Natural killer cell (primary cell): ENCODE results near the gene HPGDS. TPM values are rescaled to one million over a fixed set of nuclear protein-coding genes. Genes with fewer than 3 reads are reported as not detected.

Experiments
- ATAC-seq, 3 donors: fragments of 150-1000 bp in 2 of 3; fragments of 200-7000 bp in 1 of 3; cut with Tn5 transposase; 1 replicate in 1 of 3; 2 replicates in 2 of 3; pipeline ENCODE4 v1.10.0; 2021; ENCODE audit warnings: mild to moderate bottlenecking in 2 of 3, moderate library complexity in 2 of 3
- DNase-seq, 2 donors: peaks; one replicate each; pipeline versions ENCODE4 v3.0.0 to v3.0.0-alpha.2; 2013 to 2021; ENCODE audit warnings: mixed read lengths in 1 of 2
- H3K27ac ChIP-seq: one replicate; pipeline ENCODE4 v1.5.1; 2013; ENCODE audit warnings: mild to moderate bottlenecking, low read length
- H3K27me3 ChIP-seq: one replicate; pipeline ENCODE4 v1.6.1; 2013; ENCODE audit warnings: low read length; ENCODE audit not compliant: control insufficient read depth, insufficient read depth
- H3K36me3 ChIP-seq: one replicate; pipeline ENCODE4 v1.6.1; 2013; ENCODE audit warnings: low read length; ENCODE audit not compliant: control insufficient read depth, insufficient read depth
- H3K4me1 ChIP-seq: one replicate; pipeline ENCODE4 v1.6.1; 2013; ENCODE audit warnings: low read length; ENCODE audit not compliant: control insufficient read depth, insufficient read depth
- H3K4me3 ChIP-seq: one replicate; pipeline ENCODE4 v1.5.1; 2013; ENCODE audit warnings: low read length
- H3K9me3 ChIP-seq: one replicate; pipeline ENCODE4 v1.6.1; 2013; ENCODE audit warnings: low read length; ENCODE audit not compliant: control insufficient read depth, insufficient read depth
- H3K27ac Mint-ChIP-seq, 2 donors: one replicate each; pipeline ENCODE4 v1.8.0; 2022; ENCODE audit warnings: mild to moderate bottlenecking in 2 of 2, mixed read lengths in 2 of 2, moderate library complexity in 1 of 2
- H3K27me3 Mint-ChIP-seq, 2 donors: one replicate each; pipeline ENCODE4 v1.8.0; 2022; ENCODE audit warnings: low read depth in 2 of 2, mixed read lengths in 2 of 2
- H3K36me3 Mint-ChIP-seq: one replicate; pipeline ENCODE4 v1.8.0; 2022; ENCODE audit warnings: mixed read lengths
- H3K4me1 Mint-ChIP-seq, 2 donors: one replicate each; pipeline ENCODE4 v1.8.0; 2022; ENCODE audit warnings: mixed read lengths in 2 of 2
- H3K4me3 Mint-ChIP-seq: one replicate; pipeline ENCODE4 v1.8.0; 2022; ENCODE audit warnings: mild to moderate bottlenecking, moderate library complexity, mixed read lengths
- H3K9me3 Mint-ChIP-seq, 2 donors: one replicate each; pipeline ENCODE4 v1.8.0; 2022; ENCODE audit warnings: mixed read lengths in 2 of 2
- WGBS: methylation state at CpG from one replicate; pipeline ENCODE4 v1.1.7; 2013; ENCODE audit warnings: missing lambda C conversion rate; ENCODE audit not compliant: insufficient coverage; 5-methylcytosine and 5-hydroxymethylcytosine counted together
- intact Hi-C: fragments of 100-400 bp; cut with micrococcal nuclease; formaldehyde crosslinking; loops from one replicate; pipeline ENCODE4 v1.14.2; 2022
- total RNA-seq, 4 donors: library from RNA; stranded (reverse); fragments of 120-200 nt in 1 of 4; gene quantifications; one replicate each; pipeline versions ENCODE4 v1.2.3 to v1.2.4, GENCODE V29; 2013 to 2022
- TF ChIP-seq, protein P1 (sequence below): fragments of 200-600 bp; IDR thresholded peaks from one replicate; pipeline ENCODE4 v1.8.0; 2022; ENCODE audit warnings: antibody characterized with exemption

HPGDS gene
- total RNA-seq, 3 donors from 2014 or later (not counting 1 experiment from before 2014, with no cell fraction given): 0.36 to 4.3 TPM; not detected in 1

DNA sequence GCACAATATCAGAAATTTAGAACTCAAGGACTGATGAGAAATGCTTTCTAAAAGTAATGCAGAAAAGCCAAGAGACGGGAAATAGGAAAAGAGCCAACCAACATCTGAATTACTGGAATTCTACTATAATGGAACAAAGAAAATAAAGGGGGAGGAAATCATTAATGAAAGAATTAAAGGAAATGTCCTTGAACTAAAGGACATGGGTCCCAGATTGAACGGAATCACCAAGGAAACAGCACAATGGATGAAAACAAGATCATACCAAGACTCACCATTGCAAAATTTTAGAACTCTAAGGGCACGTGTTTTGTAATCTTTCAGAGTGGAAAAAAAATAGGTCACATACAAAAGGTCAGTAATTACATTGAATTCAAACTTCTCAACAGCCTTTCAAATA lies 35.9 kb downstream of the HPGDS start:
- no peak for DNase-seq
- TF ChIP-seq, protein P1, sequence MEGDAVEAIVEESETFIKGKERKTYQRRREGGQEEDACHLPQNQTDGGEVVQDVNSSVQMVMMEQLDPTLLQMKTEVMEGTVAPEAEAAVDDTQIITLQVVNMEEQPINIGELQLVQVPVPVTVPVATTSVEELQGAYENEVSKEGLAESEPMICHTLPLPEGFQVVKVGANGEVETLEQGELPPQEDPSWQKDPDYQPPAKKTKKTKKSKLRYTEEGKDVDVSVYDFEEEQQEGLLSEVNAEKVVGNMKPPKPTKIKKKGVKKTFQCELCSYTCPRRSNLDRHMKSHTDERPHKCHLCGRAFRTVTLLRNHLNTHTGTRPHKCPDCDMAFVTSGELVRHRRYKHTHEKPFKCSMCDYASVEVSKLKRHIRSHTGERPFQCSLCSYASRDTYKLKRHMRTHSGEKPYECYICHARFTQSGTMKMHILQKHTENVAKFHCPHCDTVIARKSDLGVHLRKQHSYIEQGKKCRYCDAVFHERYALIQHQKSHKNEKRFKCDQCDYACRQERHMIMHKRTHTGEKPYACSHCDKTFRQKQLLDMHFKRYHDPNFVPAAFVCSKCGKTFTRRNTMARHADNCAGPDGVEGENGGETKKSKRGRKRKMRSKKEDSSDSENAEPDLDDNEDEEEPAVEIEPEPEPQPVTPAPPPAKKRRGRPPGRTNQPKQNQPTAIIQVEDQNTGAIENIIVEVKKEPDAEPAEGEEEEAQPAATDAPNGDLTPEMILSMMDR: no peak
- WGBS: 100% methylated on average over 1 of the region's 3 CpGs
- Histone ChIP-seq H3K36me3 (no peaks in the 10 kb centered on the region), H3K4me1 (no peaks in the 10 kb centered on the region), H3K27ac (no peak overlapping the region), H3K9me3 (no peaks in the 10 kb centered on the region), H3K4me3 (no peak overlapping the region), H3K27me3 (no peaks in the 10 kb centered on the region)
- Mint-ChIP-seq H3K27me3 (no peaks in the 10 kb centered on the region), H3K27ac (no peak overlapping the region), H3K4me1 (no peaks in the 10 kb centered on the region), H3K9me3 (no peaks in the 10 kb centered on the region), H3K36me3 (peaks cover 6% of the 10 kb centered on the region), H3K4me3 (no peak overlapping the region)
- ATAC-seq: no peak
- intact Hi-C loops: loop anchor here (1.0 kb wide), 1 partner anchor 16 kb away; no protein-coding TSS in a partner anchor

DNA sequence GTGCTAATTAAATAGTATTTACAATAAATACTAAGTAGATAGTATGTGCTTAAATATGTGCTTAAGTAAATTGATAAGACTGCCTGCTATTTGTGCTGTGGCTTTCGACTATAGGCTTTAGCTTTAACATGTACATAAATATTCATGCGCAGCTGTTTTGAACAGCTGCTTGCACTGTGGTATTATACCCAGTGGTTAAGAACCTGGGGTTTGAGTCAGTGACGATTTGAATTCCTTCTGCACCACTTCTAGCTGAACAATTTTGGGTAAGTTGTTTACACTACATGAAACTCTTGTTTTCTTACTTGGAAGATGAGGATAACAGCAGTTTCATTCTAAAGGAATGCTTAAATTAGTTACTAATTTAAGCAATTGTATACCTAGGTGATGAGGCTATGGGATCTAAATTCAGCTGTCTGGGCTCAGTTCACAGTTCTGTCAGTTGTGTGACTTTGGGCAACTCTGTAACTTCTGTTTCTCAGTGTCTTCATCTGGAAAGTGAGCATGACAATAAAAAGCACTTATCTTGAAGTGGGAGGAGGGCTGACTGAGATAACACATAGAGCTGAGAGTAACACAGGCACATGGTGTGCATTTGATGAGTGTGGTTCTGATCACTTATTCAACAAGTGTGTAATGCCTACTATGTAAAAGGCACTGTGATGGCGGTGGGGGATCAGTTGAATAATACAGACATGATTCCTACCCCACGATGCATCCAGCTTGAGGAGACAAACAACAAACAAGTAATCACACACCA lies 37.0 kb downstream of the HPGDS start:
- ATAC-seq: no peak
- H3K4me3 ChIP-seq: no peak overlapping the region
- 87% methylated on average over 5 of the region's 5 CpGs for WGBS
- intact Hi-C loops: loop anchor here (2.0 kb wide), 1 partner anchor 291 kb away; no protein-coding TSS in a partner anchor
- H3K27me3 ChIP-seq: no peaks in the 10 kb centered on the region
- no peaks in the 10 kb centered on the region for H3K36me3 Mint-ChIP-seq
- no peaks in the 10 kb centered on the region for H3K9me3 Mint-ChIP-seq
- no peaks in the 10 kb centered on the region for H3K4me1 ChIP-seq
- H3K4me3 Mint-ChIP-seq: no peak overlapping the region
- no peak for DNase-seq
- H3K27ac ChIP-seq: no peak overlapping the region
- no peaks in the 10 kb centered on the region for H3K9me3 ChIP-seq
- H3K36me3 ChIP-seq: no peaks in the 10 kb centered on the region
- TF ChIP-seq, protein P1: no peak
- no peaks in the 10 kb centered on the region for H3K4me1 Mint-ChIP-seq
- no peak overlapping the region for H3K27ac Mint-ChIP-seq
- H3K27me3 Mint-ChIP-seq: no peaks in the 10 kb centered on the region

DNA sequence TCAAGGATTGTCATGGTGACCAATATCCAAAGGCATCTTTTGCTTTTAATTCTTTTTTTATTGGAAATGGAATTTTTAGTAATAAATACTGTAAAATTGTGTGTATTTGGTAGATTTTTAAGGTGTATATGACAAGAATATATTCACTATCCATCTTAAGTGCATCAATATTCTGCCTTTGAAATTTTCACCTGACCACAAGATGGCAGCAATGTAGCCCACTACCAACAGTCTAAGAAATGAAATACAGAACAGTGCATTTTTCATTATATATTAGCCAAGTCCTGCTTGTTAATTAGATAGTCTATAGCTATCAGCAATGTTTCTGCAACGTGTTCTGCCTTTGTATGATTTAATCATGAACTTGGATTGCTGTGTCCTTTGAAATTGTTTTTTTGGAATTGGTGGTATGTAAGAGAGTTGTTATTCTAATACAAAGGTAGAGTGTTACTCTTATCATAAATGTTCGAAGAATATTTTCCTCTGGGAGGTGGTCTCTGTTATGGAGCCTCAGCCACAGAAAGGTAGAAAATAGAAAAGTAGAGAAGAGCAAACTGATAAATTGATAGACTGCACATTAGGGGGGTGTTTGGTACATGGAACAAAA lies 38.2 kb downstream of the HPGDS start:
- Mint-ChIP-seq H3K27ac (no peak overlapping the region), H3K4me1 (no peaks in the 10 kb centered on the region), H3K4me3 (no peak overlapping the region), H3K9me3 (no peaks in the 10 kb centered on the region), H3K36me3 (no peaks in the 10 kb centered on the region), H3K27me3 (no peaks in the 10 kb centered on the region)
- Histone ChIP-seq H3K9me3 (no peaks in the 10 kb centered on the region), H3K4me3 (no peak overlapping the region), H3K27me3 (no peaks in the 10 kb centered on the region), H3K4me1 (no peaks in the 10 kb centered on the region), H3K27ac (no peak overlapping the region), H3K36me3 (no peaks in the 10 kb centered on the region)
- DNase-seq (peak in 1 of 2 donors; percentile 50), ATAC-seq (peak in 1 of 3 donors; percentile 25)
- intact Hi-C loops: loop anchor here (2.0 kb wide), 1 partner anchor 292 kb away; no protein-coding TSS in a partner anchor
- WGBS: 100% methylated on average over 1 of the region's 2 CpGs
- TF ChIP-seq, protein P1: no peak
